ENCODE measurements around the gene PLVAP. TPM values are rescaled to one million over a fixed set of nuclear protein-coding genes. Genes with fewer than 3 reads are reported as not detected.

The PLVAP gene
- polyA plus RNA-seq, 1 donor (not counting 4 experiments of a cell fraction or from before 2014, with no cell fraction given), result not detected

GRCh38 chr19:17335575-17335974 is 41.6 kb downstream of the PLVAP start:
- Histone ChIP-seq H3K27ac (ENCODE audit: control insufficient read depth, insufficient read depth, low read length) (no peak overlapping the region), H3K9ac (ENCODE audit: control insufficient read depth, extremely low read depth, insufficient read depth, low read length) (no peak overlapping the region), H3K36me3 (ENCODE audit: control insufficient read depth in 2 of 2, extremely low read depth in 1 of 2, insufficient read depth in 2 of 2, low read length in 2 of 2) (no peaks in the 10 kb centered on the region), H2AFZ (ENCODE audit: control insufficient read depth, low read length) (no peak overlapping the region), H3K4me2 (ENCODE audit: control insufficient read depth, extremely low read depth, insufficient read depth, low read depth, low read length) (peak overlapping the region; percentile 95), H3K4me1 (ENCODE audit: control insufficient read depth, extremely low read depth, insufficient read depth, low read length) (peaks cover 23% of the 10 kb centered on the region), H3K9me3 (ENCODE audit: control insufficient read depth, low read depth, low read length) (no peaks in the 10 kb centered on the region), H3K9me1 (ENCODE audit: control insufficient read depth, extremely low read depth, insufficient read depth, low read length) (no peaks in the 10 kb centered on the region), H3K4me3 (ENCODE audit: control insufficient read depth in 2 of 3, extremely low read depth in 1 of 3, insufficient read depth in 2 of 3, low read depth in 1 of 3, low read length in 3 of 3) (no peak overlapping the region), H4K20me1 (ENCODE audit: control insufficient read depth, extremely low read depth, insufficient read depth, low read length) (no peaks in the 10 kb centered on the region), H3K27me3 (ENCODE audit: control insufficient read depth, extremely low read depth, insufficient read depth, low read length) (peaks cover 7% of the 10 kb centered on the region), H3K79me2 (ENCODE audit: control insufficient read depth, insufficient read depth, low read length) (peaks cover 5% of the 10 kb centered on the region)
- DNase-seq (ENCODE audit: low read depth, low spot score) (no peak), FAIRE-seq (no peak)
- TF ChIP-seq, protein P1, sequence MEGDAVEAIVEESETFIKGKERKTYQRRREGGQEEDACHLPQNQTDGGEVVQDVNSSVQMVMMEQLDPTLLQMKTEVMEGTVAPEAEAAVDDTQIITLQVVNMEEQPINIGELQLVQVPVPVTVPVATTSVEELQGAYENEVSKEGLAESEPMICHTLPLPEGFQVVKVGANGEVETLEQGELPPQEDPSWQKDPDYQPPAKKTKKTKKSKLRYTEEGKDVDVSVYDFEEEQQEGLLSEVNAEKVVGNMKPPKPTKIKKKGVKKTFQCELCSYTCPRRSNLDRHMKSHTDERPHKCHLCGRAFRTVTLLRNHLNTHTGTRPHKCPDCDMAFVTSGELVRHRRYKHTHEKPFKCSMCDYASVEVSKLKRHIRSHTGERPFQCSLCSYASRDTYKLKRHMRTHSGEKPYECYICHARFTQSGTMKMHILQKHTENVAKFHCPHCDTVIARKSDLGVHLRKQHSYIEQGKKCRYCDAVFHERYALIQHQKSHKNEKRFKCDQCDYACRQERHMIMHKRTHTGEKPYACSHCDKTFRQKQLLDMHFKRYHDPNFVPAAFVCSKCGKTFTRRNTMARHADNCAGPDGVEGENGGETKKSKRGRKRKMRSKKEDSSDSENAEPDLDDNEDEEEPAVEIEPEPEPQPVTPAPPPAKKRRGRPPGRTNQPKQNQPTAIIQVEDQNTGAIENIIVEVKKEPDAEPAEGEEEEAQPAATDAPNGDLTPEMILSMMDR (optimal IDR thresholded peaks at IDR 0.05 in 1 of 3, IDR thresholded peaks at IDR 0.05 in 1 of 3, conservative IDR thresholded peaks at IDR 0.05 in 1 of 3; ENCODE audit: extremely low read depth in 1 of 3, insufficient read depth in 2 of 3, low read length in 3 of 3), result no peak
- TF ChIP-seq EZH2 (IDR thresholded peaks at IDR 0.05; ENCODE audit: low read length), result no peak
- dilution Hi-C loops (cut with MboI; ENCODE audit: extremely low pct_ligation_motif_present, low sequenced_read_pairs), result no loop called here

DNA sequence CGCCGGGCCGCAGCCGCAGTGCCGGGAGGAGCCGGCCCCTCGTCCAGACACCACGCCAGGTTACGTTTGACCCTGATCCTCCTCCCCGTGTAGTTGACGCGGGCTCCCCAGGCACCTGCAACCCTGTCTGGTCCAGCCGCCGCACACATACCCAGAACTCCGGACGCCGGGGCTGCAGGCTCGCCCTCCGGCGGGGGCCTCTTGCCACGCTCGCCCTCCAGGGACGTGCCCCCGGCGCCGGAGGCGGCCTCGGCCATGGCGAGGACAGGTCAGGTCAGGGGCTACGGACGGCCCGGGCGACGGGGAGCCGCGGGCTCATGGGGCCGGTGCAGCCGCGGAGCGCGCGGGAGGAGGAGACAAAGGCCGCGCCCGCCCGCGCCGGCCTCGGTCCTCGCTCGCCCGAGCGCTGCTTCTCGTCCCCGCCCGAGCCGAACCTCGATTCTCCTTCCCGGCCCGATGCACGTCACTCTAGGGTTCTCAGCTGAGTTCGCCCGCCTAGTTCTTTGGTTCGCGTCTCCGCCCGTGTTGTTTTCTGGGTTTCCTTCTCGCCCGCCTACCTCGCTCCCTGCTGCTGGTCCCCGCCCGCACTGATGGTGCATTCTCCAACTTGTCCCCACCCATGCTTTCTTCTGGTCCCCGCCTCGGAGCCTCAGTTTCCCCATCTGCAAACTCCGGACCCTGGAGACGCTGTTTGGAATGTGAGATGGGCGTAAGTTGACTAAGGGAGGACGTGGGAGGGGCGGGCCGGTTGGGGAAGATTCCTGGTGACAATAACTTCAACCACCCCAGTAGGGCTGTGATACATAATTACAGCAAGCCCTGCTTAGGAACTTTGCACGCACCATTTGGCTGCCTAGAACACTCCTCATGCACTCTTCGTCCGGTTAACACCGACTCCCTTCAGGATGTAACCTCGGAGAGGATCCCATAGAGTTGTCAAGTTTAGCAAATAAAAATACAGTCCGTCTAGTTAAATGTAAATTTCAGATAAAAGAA is 42.4 kb downstream of the PLVAP start, which contains the start of gene ANO8:
TSS of gene ANO8 (minus strand) at position 442 of the 996 bp plus-strand sequence. CDS start at position 257, 185 bp downstream.
- dilution Hi-C loops (cut with MboI; ENCODE audit: extremely low pct_ligation_motif_present, low sequenced_read_pairs), result no loop called here
- peak within 1 kb of the TSS; percentile 62 for H3K9ac ChIP-seq (ENCODE audit: control insufficient read depth, extremely low read depth, insufficient read depth, low read length)
- no peak for DNase-seq (ENCODE audit: low read depth, low spot score)
- H3K27me3 ChIP-seq (ENCODE audit: control insufficient read depth, extremely low read depth, insufficient read depth, low read length), result peaks cover 15% of the 10 kb centered on the region
- peak within 1 kb of the TSS; percentile 95 for H3K4me2 ChIP-seq (ENCODE audit: control insufficient read depth, extremely low read depth, insufficient read depth, low read depth, low read length)
- H4K20me1 ChIP-seq (ENCODE audit: control insufficient read depth, extremely low read depth, insufficient read depth, low read length), result no peaks in the 10 kb centered on the region
- peak; percentile 56 for FAIRE-seq
- H3K9me3 ChIP-seq (ENCODE audit: control insufficient read depth, low read depth, low read length), result no peaks in the 10 kb centered on the region
- H3K79me2 ChIP-seq (ENCODE audit: control insufficient read depth, insufficient read depth, low read length), result peaks cover 5% of the 10 kb centered on the region
- H3K9me1 ChIP-seq (ENCODE audit: control insufficient read depth, extremely low read depth, insufficient read depth, low read length), result no peaks in the 10 kb centered on the region
- H3K27ac ChIP-seq (ENCODE audit: control insufficient read depth, insufficient read depth, low read length), result peak within 1 kb of the TSS; percentile 49
- H3K4me3 ChIP-seq (ENCODE audit: control insufficient read depth in 2 of 3, extremely low read depth in 1 of 3, insufficient read depth in 2 of 3, low read depth in 1 of 3, low read length in 3 of 3), result peak within 1 kb of the TSS; percentile 48 to 73 (median 70)
- peaks cover 23% of the 10 kb centered on the region for H3K4me1 ChIP-seq (ENCODE audit: control insufficient read depth, extremely low read depth, insufficient read depth, low read length)
- TF ChIP-seq, protein P1 (optimal IDR thresholded peaks at IDR 0.05 in 1 of 3, IDR thresholded peaks at IDR 0.05 in 1 of 3, conservative IDR thresholded peaks at IDR 0.05 in 1 of 3; ENCODE audit: extremely low read depth in 1 of 3, insufficient read depth in 2 of 3, low read length in 3 of 3), result no peak
- no peak for TF ChIP-seq EZH2 (IDR thresholded peaks at IDR 0.05; ENCODE audit: low read length)
- peak within 1 kb of the TSS; percentile 78 for H2AFZ ChIP-seq (ENCODE audit: control insufficient read depth, low read length)
- no peaks in the 10 kb centered on the region for H3K36me3 ChIP-seq (ENCODE audit: control insufficient read depth in 2 of 2, extremely low read depth in 1 of 2, insufficient read depth in 2 of 2, low read length in 2 of 2)

Data from keratinocyte (primary cell).